Umbilical cord (tissue), 2 donors: ENCODE results near the gene MRPL14. TPM values are rescaled to one million over a fixed set of nuclear protein-coding genes. Genes with fewer than 3 reads are reported as not detected.

Experiments
- DNase-seq: peaks from one replicate; pipeline ENCODE4 v3.0.0-alpha.2; 2015; ENCODE audit warnings: low spot score
- total RNA-seq: library from RNA; depleted of rRNA; stranded (reverse); fragments of >200 nt; gene quantifications from one replicate; pipeline ENCODE4 v1.2.3, GENCODE V29; 2014; ENCODE audit warnings: low replicate concordance; ENCODE audit not compliant: insufficient read depth

The MRPL14 gene
- total RNA-seq: 28.9 TPM

GRCh38 chr6:44127186-44128019 lies at the start of gene MRPL14, which contains the start of gene TMEM63B:
Gene MRPL14, minus strand, starts transcription at chr6:44127452. Its CDS starts 10,841 bp downstream, at chr6:44116611.
Gene TMEM63B, plus strand, starts transcription at chr6:44127554. Its CDS starts 7,031 bp downstream, at chr6:44134585.
- DNase-seq: peak; percentile 92

GRCh38 chr6:44176130-44176761 lies 49.0 kb upstream of the MRPL14 start:
- DNase-seq: no peak

GRCh38 chr6:44172731-44173500 lies 45.7 kb upstream of the MRPL14 start:
- peak; percentile 85 for DNase-seq

GRCh38 chr6:44171899-44172546 lies 44.8 kb upstream of the MRPL14 start:
- no peak for DNase-seq

- DNase-seq: no peak
Measured at GRCh38 chr6:44169886-44170570, 42.8 kb upstream of the MRPL14 start.

GRCh38 chr6:44169154-44169553 lies 41.9 kb upstream of the MRPL14 start:
- DNase-seq: no peak

- DNase-seq: no peak
Measured at GRCh38 chr6:44167567-44167966, 40.3 kb upstream of the MRPL14 start.

GRCh38 chr6:44166591-44167184 lies 39.4 kb upstream of the MRPL14 start:
- peak; percentile 52 for DNase-seq

GRCh38 chr6:44166116-44166515 lies 38.9 kb upstream of the MRPL14 start:
- no peak for DNase-seq

- DNase-seq: no peak
Measured at GRCh38 chr6:44162876-44163625, 35.8 kb upstream of the MRPL14 start.

GRCh38 chr6:44161997-44162338 lies 34.7 kb upstream of the MRPL14 start:
- no peak for DNase-seq

GRCh38 chr6:44158770-44159228 lies 31.5 kb upstream of the MRPL14 start, which contains the start of gene CAPN11:
Gene CAPN11, plus strand, starts transcription at chr6:44158820. Its CDS starts 29 bp downstream, at chr6:44158849.
- DNase-seq: no peak

- no peak for DNase-seq
Measured at GRCh38 chr6:44157152-44157521, 29.9 kb upstream of the MRPL14 start.

- no peak for DNase-seq
Measured at GRCh38 chr6:44156494-44157151, 29.4 kb upstream of the MRPL14 start.

- no peak for DNase-seq
Measured at GRCh38 chr6:44154067-44154466, 26.8 kb upstream of the MRPL14 start.

GRCh38 chr6:44152533-44152932 lies 25.3 kb upstream of the MRPL14 start:
- DNase-seq: no peak

- no peak for DNase-seq
Measured at GRCh38 chr6:44152109-44152461, 24.8 kb upstream of the MRPL14 start.

- peak; percentile 61 for DNase-seq
Measured at GRCh38 chr6:44151348-44152108, 24.3 kb upstream of the MRPL14 start.
